HG02981 (cell line): ENCODE measurements around the gene PROX2.

Experiments
- ATAC-seq: cut with Tn5 transposase; IDR thresholded peaks from one replicate; pipeline ENCODE4 v1.9.1; 2021; ENCODE audit warnings: mild to moderate bottlenecking, moderate library complexity; ENCODE audit not compliant: unreplicated experiment

PROX2 gene

GRCh38 chr14:74882103-74882920 lies 6.4 kb upstream of the PROX2 start:
- peak; percentile 39 for ATAC-seq

- ATAC-seq = peak; percentile 88
Measured at GRCh38 chr14:74881431-74882102, 5.6 kb upstream of the PROX2 start, which contains the start of gene DLST. TSS of gene DLST (plus strand) at chr14:74881916. CDS start at chr14:74881954, 38 bp downstream.

GRCh38 chr14:74879427-74880182 lies 3.7 kb upstream of the PROX2 start:
- ATAC-seq = no peak

- ATAC-seq = no peak
Measured at GRCh38 chr14:74875204-74875603, 741 bp downstream of the PROX2 start.

- no peak for ATAC-seq
Measured at GRCh38 chr14:74871819-74872218, 4.1 kb downstream of the PROX2 start.

GRCh38 chr14:74868739-74869138 lies 7.2 kb downstream of the PROX2 start:
- no peak for ATAC-seq

- no peak for ATAC-seq
Measured at GRCh38 chr14:74867673-74868072, 8.3 kb downstream of the PROX2 start.

GRCh38 chr14:74866708-74867389 lies 9.1 kb downstream of the PROX2 start:
- ATAC-seq = no peak

GRCh38 chr14:74865156-74865555 lies 10.8 kb downstream of the PROX2 start:
- ATAC-seq = no peak

GRCh38 chr14:74864198-74864597 lies 11.7 kb downstream of the PROX2 start:
- no peak for ATAC-seq

- no peak for ATAC-seq
Measured at GRCh38 chr14:74863274-74863673, 12.7 kb downstream of the PROX2 start.

GRCh38 chr14:74861734-74862090 lies 14.2 kb downstream of the PROX2 start:
- no peak for ATAC-seq

- ATAC-seq = no peak
Measured at GRCh38 chr14:74860899-74861733, 14.8 kb downstream of the PROX2 start.

GRCh38 chr14:74859757-74860552 lies 16.0 kb downstream of the PROX2 start:
- no peak for ATAC-seq

- ATAC-seq = no peak
Measured at GRCh38 chr14:74858022-74858421, 17.9 kb downstream of the PROX2 start.

GRCh38 chr14:74856366-74856765 lies 19.6 kb downstream of the PROX2 start:
- ATAC-seq = no peak

GRCh38 chr14:74855945-74856344 lies 20.0 kb downstream of the PROX2 start:
- no peak for ATAC-seq

GRCh38 chr14:74855021-74855420 lies 20.9 kb downstream of the PROX2 start:
- no peak for ATAC-seq

GRCh38 chr14:74853581-74853980 lies 22.4 kb downstream of the PROX2 start:
- no peak for ATAC-seq
